Fibroblast of skin of left biceps (primary cell): ENCODE data around the gene C1orf185.
"Not testable (repeated sequence)": the region's sequence is repeated elsewhere in the genome, so short reads cannot be mapped to it uniquely, and the experiment has no call there.

Experiments
- DNase-seq, 2 experiments: peaks; one replicate each; pipeline ENCODE4 v3.0.0-alpha.2; 2013; ENCODE audit warnings: low read depth in 2 of 2

The C1orf185 gene

DNA sequence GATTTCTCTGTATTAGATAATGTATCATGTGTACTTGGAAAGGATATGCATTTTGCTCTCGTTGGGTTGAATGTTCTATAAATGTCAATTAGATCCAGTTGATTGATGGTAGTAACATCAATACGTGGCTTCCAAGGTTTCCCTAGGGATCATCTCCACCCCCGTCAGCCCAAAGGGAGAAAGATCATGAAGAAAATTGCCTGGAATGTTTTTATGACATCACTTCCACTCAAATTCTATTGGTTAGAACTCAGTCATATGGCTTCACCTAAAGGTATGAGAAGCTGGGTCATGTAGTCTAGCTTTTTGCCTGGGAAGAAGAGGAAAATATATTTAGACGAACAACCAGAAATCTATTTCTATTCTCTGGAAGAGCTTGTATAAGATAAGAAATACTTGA is at the start of gene C1orf185:
TSS of gene C1orf185 (plus strand) at position 253 of the 400 bp plus-strand sequence. CDS start at position 259, 6 bp downstream.
- DNase-seq: no peak

DNA sequence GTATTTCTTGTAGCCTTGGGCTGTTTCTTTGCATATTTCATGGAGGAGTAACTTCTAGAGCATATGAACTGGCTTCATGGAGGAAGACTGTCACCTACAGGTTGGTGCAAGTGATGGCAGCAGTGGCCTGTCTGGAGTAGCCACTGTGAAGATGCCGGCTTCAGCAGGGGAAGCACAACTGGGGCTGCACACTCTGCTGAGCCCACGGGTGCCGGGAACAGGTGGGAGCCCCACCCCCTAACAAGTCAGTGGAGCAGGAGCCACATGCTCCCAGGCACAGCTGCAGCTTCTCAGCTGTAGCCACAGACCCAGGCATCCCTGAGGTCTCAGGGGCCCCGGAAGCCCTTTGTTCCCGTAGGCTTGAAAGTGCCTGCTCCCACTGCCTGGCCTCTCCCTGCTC is 43.2 kb upstream of the C1orf185 start:
- no peak for DNase-seq

GRCh38 chr1:51061231-51061918 is 40.7 kb upstream of the C1orf185 start:
- DNase-seq: no peak

DNA sequence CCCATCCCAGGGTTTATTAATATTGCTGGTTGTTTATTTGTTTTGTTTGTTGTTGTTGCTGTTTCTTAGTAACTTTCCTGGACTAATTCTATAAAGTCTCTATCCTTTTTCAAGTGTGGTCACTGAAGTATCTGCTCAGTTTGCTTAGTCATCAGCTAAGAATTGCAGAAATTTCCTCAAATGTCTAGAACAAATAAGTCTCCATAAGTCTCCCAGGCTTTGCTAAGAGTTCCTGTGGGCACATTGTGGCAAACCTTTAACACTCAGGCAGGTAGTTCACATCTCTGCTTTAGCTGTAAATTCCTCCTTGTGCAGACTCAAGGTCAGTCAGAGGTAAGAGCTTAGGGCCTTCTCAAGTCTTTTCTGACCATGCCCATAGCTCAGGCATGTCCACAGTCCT is 38.9 kb upstream of the C1orf185 start:
- peak; percentile 53 to 64 for DNase-seq

- no peak for DNase-seq
Observed at GRCh38 chr1:51070011-51070410, 32.0 kb upstream of the C1orf185 start.

GRCh38 chr1:51070640-51071039 is 31.4 kb upstream of the C1orf185 start:
- DNase-seq: peak; percentile 53 to 68

- no peak for DNase-seq
Observed at GRCh38 chr1:51071291-51072042, 30.6 kb upstream of the C1orf185 start.

DNA sequence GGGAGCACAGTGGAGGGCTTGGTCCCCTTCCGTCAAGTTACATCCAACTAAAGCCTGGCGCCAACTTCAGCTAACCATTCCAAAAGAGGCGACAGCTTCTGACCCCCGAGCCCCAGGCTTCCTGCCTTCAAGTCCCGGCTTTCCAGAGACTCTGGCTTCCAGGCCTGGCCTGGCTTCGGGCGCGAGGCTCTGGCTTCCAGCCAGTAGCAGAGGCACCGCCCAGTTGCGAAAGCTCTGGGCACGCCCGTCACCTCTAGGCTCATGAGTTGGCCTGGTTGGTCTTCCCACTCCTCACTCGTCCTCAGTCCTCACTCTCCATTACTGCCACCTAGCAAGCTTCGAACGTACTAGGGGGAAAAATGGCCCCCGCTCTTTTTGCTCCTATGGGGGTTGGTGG is 30.0 kb upstream of the C1orf185 start:
- no peak for DNase-seq

DNA sequence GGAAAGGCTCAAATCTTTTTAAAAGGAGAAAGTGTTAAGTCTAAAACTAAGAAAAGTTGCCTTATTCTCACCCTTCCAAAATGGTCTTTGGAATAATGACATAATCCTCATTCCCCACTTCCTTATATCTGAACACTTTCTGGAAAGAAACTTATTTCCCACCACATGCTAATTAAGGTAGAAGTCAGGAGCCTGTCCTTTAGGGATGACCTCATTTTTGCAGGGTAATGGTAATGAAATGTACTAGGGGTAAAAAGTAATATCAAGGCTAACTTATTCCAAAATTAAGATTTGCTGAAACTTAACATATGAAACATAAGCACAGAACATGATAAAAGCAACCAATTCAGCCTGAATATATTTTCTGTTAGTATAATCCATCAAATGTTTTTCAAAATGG is 29.4 kb upstream of the C1orf185 start:
- no peak for DNase-seq

DNA sequence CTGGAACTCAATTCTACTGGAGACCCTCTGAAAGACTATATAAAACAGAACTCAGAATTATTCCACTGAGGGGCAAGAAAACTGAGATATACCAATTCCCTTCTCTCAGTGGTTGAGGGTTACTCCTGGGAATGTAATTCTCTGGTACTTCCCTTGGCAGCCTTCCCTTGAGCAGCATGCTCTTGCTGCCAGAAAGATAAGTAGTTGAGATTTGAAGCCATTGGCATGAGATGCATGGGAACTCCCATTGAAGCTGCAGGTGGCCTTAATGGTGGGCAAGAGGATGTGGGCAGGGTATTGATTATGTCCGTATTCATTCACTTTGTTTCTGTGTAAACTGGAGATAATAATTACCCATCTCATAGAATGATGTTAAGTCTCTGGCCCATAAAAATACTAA is 28.6 kb upstream of the C1orf185 start:
- no peak for DNase-seq

- no peak for DNase-seq
Observed at GRCh38 chr1:51086496-51087271, 15.3 kb upstream of the C1orf185 start.

DNA sequence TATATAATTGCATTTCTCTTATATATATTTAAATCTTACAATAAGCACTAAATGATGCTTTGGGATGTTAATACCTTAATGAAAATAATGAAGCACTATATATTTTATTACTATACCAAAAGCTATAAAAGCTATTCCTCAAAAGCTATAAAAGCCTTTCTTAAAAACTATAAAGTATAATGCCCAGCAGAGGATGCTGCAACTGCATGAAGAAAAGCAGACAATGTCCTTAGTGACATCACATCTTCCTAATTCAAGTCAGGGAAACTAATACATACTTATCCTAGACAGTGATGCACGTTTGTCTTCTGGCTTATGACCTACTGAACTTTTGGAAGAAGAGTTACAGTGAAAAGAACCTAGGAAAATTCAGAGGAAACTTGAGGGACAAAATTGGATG is 13.6 kb upstream of the C1orf185 start:
- DNase-seq: no peak

DNA sequence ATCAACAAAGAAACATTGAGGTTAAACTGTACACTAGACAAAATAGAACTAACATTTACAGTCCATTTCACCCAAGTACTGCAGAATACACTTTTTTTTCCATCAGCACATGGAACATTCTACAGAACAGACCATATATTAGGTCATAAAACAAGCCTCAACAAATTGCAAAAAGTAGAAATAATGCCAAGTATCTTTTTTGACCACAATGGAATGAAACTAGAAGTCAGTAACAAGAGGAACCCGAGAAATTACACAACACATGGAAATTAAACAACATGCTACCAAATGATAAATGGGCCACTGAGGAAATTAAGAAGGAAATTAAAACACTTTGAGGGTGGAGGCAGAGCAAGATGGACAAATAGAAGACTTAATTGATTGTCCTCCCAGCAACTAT is 8.4 kb upstream of the C1orf185 start:
- peak; percentile 10 to 22 for DNase-seq

DNA sequence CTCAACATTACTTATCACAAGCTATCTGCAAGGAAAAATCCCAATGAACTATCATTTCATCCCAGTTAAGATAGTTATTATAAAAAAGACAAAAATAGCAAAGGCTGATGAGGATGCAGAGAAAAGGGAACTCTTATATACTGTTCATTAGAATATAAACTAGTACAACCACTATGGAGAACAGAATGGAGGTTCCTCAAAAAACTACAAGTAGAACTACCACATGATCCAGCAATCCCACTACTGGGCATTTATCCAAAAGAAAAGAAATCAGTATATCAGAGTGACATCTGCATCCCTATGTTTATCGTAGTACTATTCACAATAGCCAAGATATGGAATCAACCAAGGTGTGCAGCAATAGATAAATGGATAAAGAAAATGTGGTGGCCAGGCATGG is 4.9 kb upstream of the C1orf185 start:
- no peak for DNase-seq

GRCh38 chr1:51100264-51100880 is 1.7 kb upstream of the C1orf185 start:
- DNase-seq: no peak

DNA sequence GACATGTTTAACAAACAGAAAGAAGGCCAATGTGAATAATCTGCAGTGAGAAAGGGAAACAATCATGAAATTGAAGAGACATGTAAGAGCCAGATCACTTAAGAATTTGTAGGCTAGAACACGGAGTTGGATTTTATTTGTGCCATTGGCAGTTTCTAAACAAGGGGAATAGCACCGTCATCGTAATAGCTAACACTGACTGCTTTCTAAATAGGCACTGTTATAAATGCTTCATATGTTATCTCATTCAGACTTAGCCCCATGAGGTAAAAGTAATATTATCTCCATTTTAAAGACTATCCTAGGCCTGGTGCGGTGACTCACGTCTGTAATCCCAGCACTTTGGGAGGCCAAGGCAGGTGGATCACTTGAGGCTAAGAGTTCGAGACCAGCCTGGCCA is 12.1 kb downstream of the C1orf185 start:
- no peak for DNase-seq

DNA sequence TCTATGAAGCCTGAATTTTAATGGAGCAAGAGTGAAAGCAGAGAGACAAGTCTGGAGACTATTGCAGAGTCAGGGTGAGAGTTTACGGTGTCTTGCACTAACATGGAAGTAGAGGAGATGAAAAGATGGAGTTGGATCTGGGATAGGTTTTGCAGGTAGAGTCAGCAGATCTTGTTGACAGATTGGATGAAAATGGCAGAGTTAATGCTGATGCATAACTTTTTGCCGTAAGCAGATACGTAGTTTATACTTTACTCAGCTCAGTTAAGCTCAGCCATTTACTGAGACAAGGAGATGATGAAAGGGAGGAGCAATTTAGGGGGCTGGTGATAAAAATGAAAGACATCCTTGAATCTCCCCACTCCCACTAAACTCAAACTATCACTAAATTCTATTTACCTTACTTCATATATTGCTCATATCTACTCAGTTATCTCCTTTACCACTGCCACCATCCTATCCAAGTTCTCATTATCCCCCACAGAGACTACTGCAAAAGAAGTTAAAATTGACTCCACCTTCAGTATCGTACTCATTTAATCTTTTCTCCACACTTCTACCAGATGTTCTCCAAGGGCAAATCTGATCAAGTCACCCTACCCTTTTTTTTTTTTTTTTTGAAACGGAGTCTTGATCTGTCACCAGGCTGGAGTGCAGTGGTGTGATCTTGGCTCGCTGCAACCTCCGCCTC is 13.8 kb downstream of the C1orf185 start:
- no peak for DNase-seq

DNA sequence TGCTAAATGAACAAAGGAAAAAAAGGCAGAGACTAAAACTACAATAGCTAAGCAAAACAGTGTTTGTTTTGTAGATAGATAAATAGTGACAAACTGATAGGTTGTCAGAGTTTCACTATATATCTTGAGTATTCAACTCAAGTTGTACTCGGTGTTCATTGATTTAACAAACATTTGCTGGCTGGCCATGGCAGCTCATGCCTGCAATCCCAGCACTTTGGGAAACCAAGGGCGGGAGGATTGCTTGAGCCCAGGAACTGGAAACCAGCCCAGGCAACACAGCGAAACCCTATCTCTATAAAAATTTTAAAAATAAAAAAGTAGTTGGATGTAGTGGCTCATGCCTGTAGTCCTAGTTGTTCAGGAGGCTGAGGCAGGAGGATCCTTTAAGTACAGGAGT is 17.3 kb downstream of the C1orf185 start:
- DNase-seq: no peak

- no peak for DNase-seq
Observed at GRCh38 chr1:51120629-51121028, 18.6 kb downstream of the C1orf185 start.

DNA sequence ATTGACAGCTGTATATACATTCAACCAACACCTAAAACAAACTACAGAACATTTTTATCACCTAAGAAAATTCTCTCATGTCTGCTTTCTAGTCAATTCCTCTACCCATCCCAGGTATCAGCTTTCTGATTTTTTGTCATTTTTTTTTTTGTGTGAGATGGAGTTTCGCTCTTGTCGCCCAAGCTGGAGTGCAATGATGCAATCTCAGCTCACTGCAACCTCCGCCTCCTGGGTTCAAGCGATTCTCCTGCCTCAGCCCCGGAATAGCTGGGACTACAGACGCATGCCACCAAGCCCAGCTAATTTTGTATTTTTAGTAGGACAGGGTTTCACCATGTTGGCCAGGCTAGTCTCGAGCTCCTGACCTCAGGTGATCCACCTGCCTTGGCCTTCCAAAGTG is 25.1 kb downstream of the C1orf185 start:
- DNase-seq: not testable (repeated sequence)

DNA sequence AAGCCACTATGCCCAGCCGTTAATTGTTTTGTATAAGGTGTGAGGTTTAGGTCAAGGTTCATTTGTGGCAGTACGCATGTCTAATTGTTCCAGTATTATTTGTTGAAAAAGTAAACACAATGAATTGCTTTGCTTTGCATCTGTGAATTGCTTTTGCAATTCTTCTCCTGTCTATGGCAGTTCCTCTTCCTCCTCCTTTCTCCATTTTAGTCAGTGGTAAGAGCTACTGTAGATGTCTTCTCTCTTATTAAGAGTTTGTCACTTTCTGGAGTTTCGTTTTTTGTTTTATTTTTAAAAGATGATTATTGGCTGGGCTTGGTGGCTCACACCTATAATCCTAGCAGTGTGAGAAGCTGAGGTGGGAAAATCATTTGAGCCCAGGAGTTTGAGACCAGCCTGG is 29.2 kb downstream of the C1orf185 start:
- DNase-seq: no peak

GRCh38 chr1:51133045-51133444 is 31.0 kb downstream of the C1orf185 start:
- no peak for DNase-seq
